NCI-H1694 treated with DMSO at 0.1 percent for 48 hours (cell line): ENCODE data around the gene VRK2.
A peak's percentile ranks its signal among the peaks of the same experiment; 100 is the strongest.
"Not testable (repeated sequence)": the region's sequence is repeated elsewhere in the genome, so short reads cannot be mapped to it uniquely, and the experiment has no call there.

Experiments used
- DNase-seq: peaks from one replicate; lab custom pipeline; 2025; lab: John Stamatoyannopoulos, UW

The VRK2 gene

GRCh38 chr2:58109481-58109880, 62.9 kb downstream of the VRK2 start:
- no peak for DNase-seq

- no peak for DNase-seq
Observed at GRCh38 chr2:58110765-58111164, 64.2 kb downstream of the VRK2 start.

GRCh38 chr2:58113563-58113962, 67.0 kb downstream of the VRK2 start:
- DNase-seq: not testable (repeated sequence)

- DNase-seq: no peak
Observed at GRCh38 chr2:58120626-58121229, 74.1 kb downstream of the VRK2 start.

- DNase-seq: no peak
Observed at GRCh38 chr2:58122040-58122439, 75.4 kb downstream of the VRK2 start.

- no peak for DNase-seq
Observed at GRCh38 chr2:58122540-58122939, 75.9 kb downstream of the VRK2 start.

- no peak for DNase-seq
Observed at GRCh38 chr2:58127111-58127510, 80.5 kb downstream of the VRK2 start.

GRCh38 chr2:58130238-58130637, 83.6 kb downstream of the VRK2 start:
- DNase-seq: no peak

- DNase-seq: peak; percentile 44
Observed at GRCh38 chr2:58131191-58132011, 84.8 kb downstream of the VRK2 start.

- no peak for DNase-seq
Observed at GRCh38 chr2:58133395-58133794, 86.8 kb downstream of the VRK2 start.

- DNase-seq: no peak
Observed at GRCh38 chr2:58135861-58136260, 89.3 kb downstream of the VRK2 start.

- DNase-seq: no peak
Observed at GRCh38 chr2:58137221-58137620, 90.6 kb downstream of the VRK2 start.

GRCh38 chr2:58137856-58138255, 91.2 kb downstream of the VRK2 start:
- DNase-seq: no peak

- no peak for DNase-seq
Observed at GRCh38 chr2:58138396-58139030, 91.9 kb downstream of the VRK2 start.

- DNase-seq: no peak
Observed at GRCh38 chr2:58140508-58141072, 94.0 kb downstream of the VRK2 start.

- DNase-seq: not testable (repeated sequence)
Observed at GRCh38 chr2:58145769-58146168, 99.2 kb downstream of the VRK2 start.

GRCh38 chr2:58146707-58147106, 100.1 kb downstream of the VRK2 start:
- no peak for DNase-seq

- DNase-seq: no peak
Observed at GRCh38 chr2:58155160-58155778, 108.7 kb downstream of the VRK2 start.

- no peak for DNase-seq
Observed at GRCh38 chr2:58156780-58157179, 110.2 kb downstream of the VRK2 start.

- no peak for DNase-seq
Observed at GRCh38 chr2:58157754-58158153, 111.1 kb downstream of the VRK2 start.

- no peak for DNase-seq
Observed at GRCh38 chr2:58158481-58158880, 111.9 kb downstream of the VRK2 start.

- no peak for DNase-seq
Observed at GRCh38 chr2:58163913-58164312, 117.3 kb downstream of the VRK2 start.
